Activated CD4-positive, alpha-beta T cell treated with anti-CD3 and anti-CD28 coated beads for 36 hours (primary cell): Measurements from ENCODE around the gene ZCCHC3. TPM values are rescaled to one million over a fixed set of nuclear protein-coding genes. Genes with fewer than 3 reads are reported as not detected.

Experiments used
- ATAC-seq: fragments of 200-7000 bp; cut with Tn5 transposase; one replicate; pipeline ENCODE4 v1.10.0; 2021; ENCODE audit warnings: mild to moderate bottlenecking, moderate library complexity
- CTCF ChIA-PET: fragments of 350-600 bp; sonication (Branson Sonifier 250); formaldehyde crosslinking; loops from one replicate; lab custom pipeline; 2021; ENCODE audit warnings: antibody characterized with exemption; lab: Charles Lee
- POLR2A ChIA-PET: fragments of 350-600 bp; sonication (Branson Sonifier 250); formaldehyde crosslinking; loops from one replicate; lab custom pipeline; 2021; ENCODE audit warnings: antibody characterized with exemption, inconsistent platforms; lab: Charles Lee
- DNase-seq: peaks from one replicate; pipeline ENCODE4 v3.0.0-alpha.2; 2020
- H3K27ac Mint-ChIP-seq: one replicate; pipeline ENCODE4 v1.8.0; 2021; ENCODE audit warnings: mixed read lengths
- H3K27me3 Mint-ChIP-seq: one replicate; pipeline ENCODE4 v1.8.0; 2021; ENCODE audit warnings: mixed read lengths
- H3K36me3 Mint-ChIP-seq: one replicate; pipeline ENCODE4 v1.8.0; 2021; ENCODE audit warnings: low read depth, mixed read lengths
- H3K4me1 Mint-ChIP-seq: one replicate; pipeline ENCODE4 v1.8.0; 2021; ENCODE audit warnings: mixed read lengths
- H3K4me3 Mint-ChIP-seq: one replicate; pipeline ENCODE4 v1.8.0; 2021; ENCODE audit warnings: mild to moderate bottlenecking, moderate library complexity, mixed read lengths
- H3K9me3 Mint-ChIP-seq: one replicate; pipeline ENCODE4 v1.8.0; 2021; ENCODE audit warnings: low read depth, mixed read lengths
- intact Hi-C, 2 experiments: fragments of 100-400 bp; cut with DNase I in 1 of 2; cut with micrococcal nuclease in 1 of 2; formaldehyde crosslinking; loops; one replicate each; pipeline versions ENCODE4 v1.14.2 to v1.15.1; 2022 to 2024; cut with DNase I, micrococcal nuclease
- total RNA-seq, 2 experiments: library from RNA; stranded (reverse); gene quantifications; one replicate each; pipeline ENCODE4 v1.2.3, GENCODE V29; 2021

The ZCCHC3 gene
- total RNA-seq, 2 experiments from 2014 or later: 15.6 to 16.4 TPM

- Mint-ChIP-seq H3K9me3 (peaks cover 1% of the 10 kb centered on the region), H3K27ac (peak overlapping the region; percentile 42), H3K36me3 (no peaks in the 10 kb centered on the region), H3K4me1 (peaks cover 10% of the 10 kb centered on the region), H3K4me3 (peak overlapping the region; percentile 82), H3K27me3 (no peaks in the 10 kb centered on the region)
- DNase-seq: peak; percentile 78
- intact Hi-C loops: loop anchor here in 1 of 2 experiments (1.0 to 5.0 kb wide), 5 partner anchors 23 to 194 kb away; partner anchors contain the start of genes CSNK2A1, RBCK1, SOX12 and TBC1D20
- POLR2A ChIA-PET: no interaction called here
- CTCF ChIA-PET: interaction anchor here (4.3 kb wide), 1 partner anchor 18 kb away, joined by 16 read pairs; no protein-coding TSS in a partner anchor
- ATAC-seq: peak; percentile 76
These were observed 50.5 kb downstream of the ZCCHC3 start for GRCh38 chr20:347640-348484.

- H3K36me3 Mint-ChIP-seq: no peaks in the 10 kb centered on the region
- H3K4me3 Mint-ChIP-seq: no peak overlapping the region
- intact Hi-C loops: loop anchor here in 1 of 2 experiments (1.0 to 5.0 kb wide), 2 partner anchors 113 to 193 kb away; partner anchors contain the start of genes CSNK2A1 and TBC1D20
- H3K4me1 Mint-ChIP-seq: peaks cover 10% of the 10 kb centered on the region
- no peaks in the 10 kb centered on the region for H3K9me3 Mint-ChIP-seq
- POLR2A ChIA-PET: no interaction called here
- H3K27me3 Mint-ChIP-seq: no peaks in the 10 kb centered on the region
- H3K27ac Mint-ChIP-seq: no peak overlapping the region
- DNase-seq (no peak), ATAC-seq (no peak)
- CTCF ChIA-PET: no interaction called here
These were observed 51.8 kb downstream of the ZCCHC3 start for GRCh38 chr20:348972-349841.

Other genes starting within 250 kb of the ZCCHC3 start
- not detected for gene DEFB125, start 209.9 kb upstream of the ZCCHC3 start, total RNA-seq
- not detected for gene DEFB126, start 155.0 kb upstream of the ZCCHC3 start, total RNA-seq
- gene DEFB127, start 140.1 kb upstream of the ZCCHC3 start, total RNA-seq: not detected
- gene DEFB128, start 107.9 kb upstream of the ZCCHC3 start, total RNA-seq: not detected
- gene DEFB129, start 70.3 kb upstream of the ZCCHC3 start, total RNA-seq: not detected
- not detected for gene DEFB132, start 39.8 kb upstream of the ZCCHC3 start, total RNA-seq
- 1 to 10 TPM; 7.0 to 8.1 TPM for gene C20orf96, start 6.8 kb upstream of the ZCCHC3 start, total RNA-seq
- gene SOX12, start 28.0 kb downstream of the ZCCHC3 start, total RNA-seq: 1 to 10 TPM; 8.1 to 8.5 TPM
- gene NRSN2, start 49.5 kb downstream of the ZCCHC3 start, total RNA-seq: 1 to 10 TPM; 5.2 to 7.5 TPM
- gene TRIB3, start 83.2 kb downstream of the ZCCHC3 start, total RNA-seq: 10 to 100 TPM; 60.9 to 63.0 TPM
- 100 to 1,000 TPM; 130 to 149 TPM for gene RBCK1, start 110.7 kb downstream of the ZCCHC3 start, total RNA-seq
- 10 to 100 TPM; 20.9 to 25.2 TPM for gene TBC1D20, start 165.0 kb downstream of the ZCCHC3 start, total RNA-seq
- 100 to 1,000 TPM; 179 to 254 TPM for gene CSNK2A1, start 246.2 kb downstream of the ZCCHC3 start, total RNA-seq